HepG2 (cell line): Measurements from ENCODE around the gene FAIM2. TPM values are rescaled to one million over a fixed set of nuclear protein-coding genes. Genes with fewer than 3 reads are reported as not detected.

ENCODE experiments used
- CREB1 ChIP-seq, 2 experiments: fragments of 450-650 bp in 1 of 2; IDR thresholded peaks; 2 replicates each; pipeline ENCODE4 v1.6.1; 2016 to 2017; ENCODE audit warnings: control low read depth in 1 of 2, mild to moderate bottlenecking in 1 of 2, missing compliant biosample characterization in 1 of 2, missing genetic modification characterization in 1 of 2
- GZF1 ChIP-seq: sonication (generic); formaldehyde crosslinking; IDR thresholded peaks from 2 replicates; pipeline ENCODE4 v1.5.1; 2020; ENCODE audit warnings: mild to moderate bottlenecking, missing genetic modification reagents
- IKZF4 ChIP-seq: sonication (generic); formaldehyde crosslinking; IDR thresholded peaks from 2 replicates; pipeline ENCODE4 v1.5.1; 2020; ENCODE audit warnings: borderline replicate concordance, mild to moderate bottlenecking, low read depth, missing genetic modification reagents; ENCODE audit errors: not compliant biosample characterization
- KDM1A ChIP-seq: IDR thresholded peaks from 2 replicates; pipeline ENCODE4 v1.6.1; 2016; ENCODE audit warnings: missing compliant biosample characterization
- MBD4 ChIP-seq: IDR thresholded peaks from 2 replicates; pipeline ENCODE4 v1.6.1; 2012; ENCODE audit warnings: low read length, inconsistent platforms, borderline replicate concordance
- PAWR ChIP-seq: sonication (generic); formaldehyde crosslinking; IDR thresholded peaks from 2 replicates; pipeline ENCODE4 v1.4.0; 2020; ENCODE audit warnings: missing genetic modification reagents, mild to moderate bottlenecking, borderline replicate concordance
- PRMT3 ChIP-seq: sonication (generic); formaldehyde crosslinking; IDR thresholded peaks from 2 replicates; pipeline ENCODE4 v1.8.1; 2022; ENCODE audit warnings: low read depth, mild to moderate bottlenecking, moderate library complexity, missing genetic modification reagents, borderline replicate concordance
- RAD51 ChIP-seq: fragments of 450-650 bp; IDR thresholded peaks from 2 replicates; pipeline ENCODE4 v1.6.1; 2016; ENCODE audit warnings: borderline replicate concordance
- SCMH1 ChIP-seq: sonication (generic); formaldehyde crosslinking; IDR thresholded peaks from 2 replicates; pipeline ENCODE4 v1.9.0; 2021; ENCODE audit warnings: missing genetic modification reagents, mild to moderate bottlenecking, borderline replicate concordance
- SIX1 ChIP-seq: sonication (generic); formaldehyde crosslinking; IDR thresholded peaks from 2 replicates; pipeline ENCODE4 v1.4.0; 2020; ENCODE audit warnings: missing genetic modification reagents, borderline replicate concordance
- SKIL ChIP-seq: sonication (generic); formaldehyde crosslinking; IDR thresholded peaks from 2 replicates; pipeline ENCODE4 v1.8.0; 2022; ENCODE audit warnings: missing genetic modification reagents, mild to moderate bottlenecking, moderate library complexity, borderline replicate concordance
- ZFP90 ChIP-seq: sonication (generic); formaldehyde crosslinking; IDR thresholded peaks from 2 replicates; pipeline ENCODE4 v1.8.0; 2022; ENCODE audit warnings: missing genetic modification reagents, mild to moderate bottlenecking, inconsistent platforms, borderline replicate concordance
- ZNF660 ChIP-seq: sonication (generic); formaldehyde crosslinking; IDR thresholded peaks from 2 replicates; pipeline ENCODE4 v1.5.1; 2020; ENCODE audit warnings: mild to moderate bottlenecking, low read depth, missing genetic modification reagents, borderline replicate concordance
- polyA plus RNA-seq, 8 experiments: library from polyadenylated mRNA; depleted of rRNA in 3 of 8; stranded (reverse) in 7 of 8; unstranded in 1 of 8; fragments of >200 nt; fragmentation: Illumina TruSeq in 4 of 8; extraction: Trizol in 4 of 8; gene quantifications; 2 replicates each; pipeline versions ENCODE4 v1.2.1 to v1.2.3, GENCODE V29; 2011 to 2016; ENCODE audit warnings: low read depth in 4 of 8, missing spikeins in 1 of 8, mixed read lengths in 1 of 8; ENCODE audit not compliant: insufficient read depth in 1 of 8
- total RNA-seq, 5 experiments: library from RNA; depleted of rRNA; stranded (reverse); fragments of >200 nt; fragmentation: Illumina TruSeq; extraction: Trizol; gene quantifications; 2 replicates each; pipeline ENCODE4 v1.2.3, GENCODE V29; 2016; ENCODE audit warnings: low read depth in 1 of 5
- TF ChIP-seq, protein P1 (sequence below): sonication (generic); formaldehyde crosslinking; IDR thresholded peaks from 2 replicates; pipeline ENCODE4 v1.4.0; 2020; ENCODE audit warnings: missing genetic modification reagents
- TF ChIP-seq, protein P2 (sequence below): sonication (generic); formaldehyde crosslinking; IDR thresholded peaks from 2 replicates; pipeline ENCODE4 v1.5.1; 2020; ENCODE audit warnings: missing genetic modification reagents, mild to moderate bottlenecking, borderline replicate concordance
- TF ChIP-seq, protein P3 (sequence below): IDR thresholded peaks from 2 replicates; pipeline ENCODE4 v1.6.1; 2016; ENCODE audit warnings: missing compliant biosample characterization, missing genetic modification reagents, borderline replicate concordance

FAIM2 gene
- total and polyA plus RNA-seq, 2 of the 13 experiments (the other 11 are each of a cell fraction or from before 2014, with no cell fraction given): not detected

DNA sequence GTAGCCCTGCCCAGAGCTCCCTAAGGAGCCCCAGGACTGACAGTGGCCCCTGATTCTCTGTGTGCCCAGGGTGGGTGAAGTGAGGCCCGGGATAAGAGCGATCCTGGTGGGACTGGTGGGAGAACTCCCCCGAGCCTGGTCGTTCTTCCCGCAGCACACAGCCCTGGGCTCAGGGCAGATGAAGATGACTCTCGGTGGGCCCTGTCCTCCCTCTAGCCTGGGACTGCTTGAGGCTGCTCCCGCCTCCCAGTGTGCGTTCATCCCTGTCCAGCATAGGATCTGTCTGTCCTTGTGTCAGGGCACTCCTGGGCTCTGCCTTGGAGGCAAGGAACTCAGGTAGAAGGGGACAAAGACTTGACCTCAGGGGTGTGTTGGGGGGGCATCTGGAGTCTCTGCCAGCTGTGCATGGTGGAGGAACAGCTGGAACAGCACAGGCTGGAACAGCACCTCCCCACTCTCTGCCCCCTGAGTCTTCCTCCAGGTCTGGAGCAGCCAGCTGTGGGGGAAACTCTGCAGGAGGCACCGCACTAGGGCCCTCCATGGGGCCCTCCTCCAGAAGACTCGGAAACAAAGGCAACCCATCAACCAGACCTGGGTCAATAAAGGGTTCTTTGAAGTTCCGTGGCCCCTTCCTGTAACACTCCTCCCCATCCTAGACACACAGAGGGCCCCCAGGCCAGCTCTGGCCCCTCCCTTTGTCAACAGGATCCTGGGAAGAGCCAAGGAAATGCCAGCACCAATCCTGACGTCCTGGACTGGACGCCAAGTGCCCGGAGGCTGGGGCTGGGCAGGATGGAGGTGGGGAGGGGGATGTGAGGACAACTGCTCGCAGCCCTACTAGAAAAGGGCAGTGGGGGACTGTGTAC is 15.9 kb downstream of the FAIM2 start (continued):
- TF ChIP-seq, protein P1, sequence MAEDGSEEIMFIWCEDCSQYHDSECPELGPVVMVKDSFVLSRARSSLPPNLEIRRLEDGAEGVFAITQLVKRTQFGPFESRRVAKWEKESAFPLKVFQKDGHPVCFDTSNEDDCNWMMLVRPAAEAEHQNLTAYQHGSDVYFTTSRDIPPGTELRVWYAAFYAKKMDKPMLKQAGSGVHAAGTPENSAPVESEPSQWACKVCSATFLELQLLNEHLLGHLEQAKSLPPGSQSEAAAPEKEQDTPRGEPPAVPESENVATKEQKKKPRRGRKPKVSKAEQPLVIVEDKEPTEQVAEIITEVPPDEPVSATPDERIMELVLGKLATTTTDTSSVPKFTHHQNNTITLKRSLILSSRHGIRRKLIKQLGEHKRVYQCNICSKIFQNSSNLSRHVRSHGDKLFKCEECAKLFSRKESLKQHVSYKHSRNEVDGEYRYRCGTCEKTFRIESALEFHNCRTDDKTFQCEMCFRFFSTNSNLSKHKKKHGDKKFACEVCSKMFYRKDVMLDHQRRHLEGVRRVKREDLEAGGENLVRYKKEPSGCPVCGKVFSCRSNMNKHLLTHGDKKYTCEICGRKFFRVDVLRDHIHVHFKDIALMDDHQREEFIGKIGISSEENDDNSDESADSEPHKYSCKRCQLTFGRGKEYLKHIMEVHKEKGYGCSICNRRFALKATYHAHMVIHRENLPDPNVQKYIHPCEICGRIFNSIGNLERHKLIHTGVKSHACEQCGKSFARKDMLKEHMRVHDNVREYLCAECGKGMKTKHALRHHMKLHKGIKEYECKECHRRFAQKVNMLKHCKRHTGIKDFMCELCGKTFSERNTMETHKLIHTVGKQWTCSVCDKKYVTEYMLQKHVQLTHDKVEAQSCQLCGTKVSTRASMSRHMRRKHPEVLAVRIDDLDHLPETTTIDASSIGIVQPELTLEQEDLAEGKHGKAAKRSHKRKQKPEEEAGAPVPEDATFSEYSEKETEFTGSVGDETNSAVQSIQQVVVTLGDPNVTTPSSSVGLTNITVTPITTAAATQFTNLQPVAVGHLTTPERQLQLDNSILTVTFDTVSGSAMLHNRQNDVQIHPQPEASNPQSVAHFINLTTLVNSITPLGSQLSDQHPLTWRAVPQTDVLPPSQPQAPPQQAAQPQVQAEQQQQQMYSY: no peak
- TF ChIP-seq SKIL (CRISPR knock-in tag) (0 out of 2 replicates have a peak, but pooled peaks have one; percentile 18), ZFP90 (CRISPR knock-in tag) (no peak), SIX1 (CRISPR knock-in tag) (no peak), PAWR (no peak), KDM1A (CRISPR knock-in tag) (0 out of 2 replicates have a peak, but pooled peaks have one; percentile 15), RAD51 (no peak), SCMH1 (CRISPR knock-in tag) (no peak), GZF1 (CRISPR knock-in tag) (no peak), IKZF4 (CRISPR knock-in tag) (no peak), ZNF660 (no peak), PRMT3 (CRISPR knock-in tag) (no peak), CREB1 (IDR thresholded peaks at IDR 0.05) (no peak), CREB1 (CRISPR knock-in tag; IDR thresholded peaks at IDR 0.05) (no peak), MBD4 (no peak)
- TF ChIP-seq, protein P2, sequence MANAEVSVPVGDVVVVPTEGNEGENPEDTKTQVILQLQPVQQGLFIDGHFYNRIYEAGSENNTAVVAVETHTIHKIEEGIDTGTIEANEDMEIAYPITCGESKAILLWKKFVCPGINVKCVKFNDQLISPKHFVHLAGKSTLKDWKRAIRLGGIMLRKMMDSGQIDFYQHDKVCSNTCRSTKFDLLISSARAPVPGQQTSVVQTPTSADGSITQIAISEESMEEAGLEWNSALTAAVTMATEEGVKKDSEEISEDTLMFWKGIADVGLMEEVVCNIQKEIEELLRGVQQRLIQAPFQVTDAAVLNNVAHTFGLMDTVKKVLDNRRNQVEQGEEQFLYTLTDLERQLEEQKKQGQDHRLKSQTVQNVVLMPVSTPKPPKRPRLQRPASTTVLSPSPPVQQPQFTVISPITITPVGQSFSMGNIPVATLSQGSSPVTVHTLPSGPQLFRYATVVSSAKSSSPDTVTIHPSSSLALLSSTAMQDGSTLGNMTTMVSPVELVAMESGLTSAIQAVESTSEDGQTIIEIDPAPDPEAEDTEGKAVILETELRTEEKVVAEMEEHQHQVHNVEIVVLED (CRISPR knock-in tag): no peak
- TF ChIP-seq, protein P3, sequence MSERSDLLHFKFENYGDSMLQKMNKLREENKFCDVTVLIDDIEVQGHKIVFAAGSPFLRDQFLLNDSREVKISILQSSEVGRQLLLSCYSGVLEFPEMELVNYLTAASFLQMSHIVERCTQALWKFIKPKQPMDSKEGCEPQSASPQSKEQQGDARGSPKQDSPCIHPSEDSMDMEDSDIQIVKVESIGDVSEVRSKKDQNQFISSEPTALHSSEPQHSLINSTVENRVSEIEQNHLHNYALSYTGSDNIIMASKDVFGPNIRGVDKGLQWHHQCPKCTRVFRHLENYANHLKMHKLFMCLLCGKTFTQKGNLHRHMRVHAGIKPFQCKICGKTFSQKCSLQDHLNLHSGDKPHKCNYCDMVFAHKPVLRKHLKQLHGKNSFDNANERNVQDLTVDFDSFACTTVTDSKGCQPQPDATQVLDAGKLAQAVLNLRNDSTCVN (CRISPR knock-in tag): peak; percentile 48; the same call in 1 of the 2 replicates
